ENCODE measurements around the gene CNTNAP2.

The CNTNAP2 gene

GRCh38 chr7:148161776-148162175, 2045.2 kb downstream of the CNTNAP2 start:
- no peak for DNase-seq (ENCODE audit: low read depth in 1 of 2, low spot score in 1 of 2)

- no peak for DNase-seq (ENCODE audit: low read depth in 1 of 2, low spot score in 1 of 2)
These were observed 2046.2 kb downstream of the CNTNAP2 start for GRCh38 chr7:148162808-148163207.

- DNase-seq (ENCODE audit: low read depth in 1 of 2, low spot score in 1 of 2): no peak
These were observed 2046.6 kb downstream of the CNTNAP2 start for GRCh38 chr7:148163246-148163645.

- no peak for DNase-seq (ENCODE audit: low read depth in 1 of 2, low spot score in 1 of 2)
These were observed 2056.3 kb downstream of the CNTNAP2 start for GRCh38 chr7:148172920-148173319.

- no peak for DNase-seq (ENCODE audit: low read depth in 1 of 2, low spot score in 1 of 2)
These were observed 2056.8 kb downstream of the CNTNAP2 start for GRCh38 chr7:148173369-148173768.

GRCh38 chr7:148174376-148174775, 2057.8 kb downstream of the CNTNAP2 start:
- DNase-seq (ENCODE audit: low read depth in 1 of 2, low spot score in 1 of 2): no peak

- DNase-seq (ENCODE audit: low read depth in 1 of 2, low spot score in 1 of 2): no peak
These were observed 2058.9 kb downstream of the CNTNAP2 start for GRCh38 chr7:148175512-148175911.

- DNase-seq (ENCODE audit: low read depth in 1 of 2, low spot score in 1 of 2): no peak
These were observed 2061.4 kb downstream of the CNTNAP2 start for GRCh38 chr7:148177972-148178371.

- no peak for DNase-seq (ENCODE audit: low read depth in 1 of 2, low spot score in 1 of 2)
These were observed 2063.5 kb downstream of the CNTNAP2 start for GRCh38 chr7:148180075-148180474.

- no peak for DNase-seq (ENCODE audit: low read depth in 1 of 2, low spot score in 1 of 2)
These were observed 2065.7 kb downstream of the CNTNAP2 start for GRCh38 chr7:148182264-148182663.

- no peak for DNase-seq (ENCODE audit: low read depth in 1 of 2, low spot score in 1 of 2)
These were observed 2068.4 kb downstream of the CNTNAP2 start for GRCh38 chr7:148185041-148185440.

GRCh38 chr7:148187471-148187870, 2070.9 kb downstream of the CNTNAP2 start:
- no peak for DNase-seq (ENCODE audit: low read depth in 1 of 2, low spot score in 1 of 2)

- no peak for DNase-seq (ENCODE audit: low read depth in 1 of 2, low spot score in 1 of 2)
These were observed 2074.9 kb downstream of the CNTNAP2 start for GRCh38 chr7:148191391-148192065.

- DNase-seq (ENCODE audit: low read depth in 1 of 2, low spot score in 1 of 2): no peak
These were observed 2075.9 kb downstream of the CNTNAP2 start for GRCh38 chr7:148192491-148192890.

GRCh38 chr7:148201992-148202391, 2085.4 kb downstream of the CNTNAP2 start:
- no peak for DNase-seq (ENCODE audit: low read depth in 1 of 2, low spot score in 1 of 2)

GRCh38 chr7:148204639-148205304, 2088.2 kb downstream of the CNTNAP2 start:
- no peak for DNase-seq (ENCODE audit: low read depth in 1 of 2, low spot score in 1 of 2)

GRCh38 chr7:148209643-148210190, 2093.1 kb downstream of the CNTNAP2 start:
- no peak for DNase-seq (ENCODE audit: low read depth in 1 of 2, low spot score in 1 of 2)

GRCh38 chr7:148210804-148211325, 2094.3 kb downstream of the CNTNAP2 start:
- DNase-seq (ENCODE audit: low read depth in 1 of 2, low spot score in 1 of 2): no peak

GRCh38 chr7:148211740-148212151, 2095.1 kb downstream of the CNTNAP2 start:
- no peak for DNase-seq (ENCODE audit: low read depth in 1 of 2, low spot score in 1 of 2)

- no peak for DNase-seq (ENCODE audit: low read depth in 1 of 2, low spot score in 1 of 2)
These were observed 2096.1 kb downstream of the CNTNAP2 start for GRCh38 chr7:148212731-148213130.

GRCh38 chr7:148214101-148214500, 2097.5 kb downstream of the CNTNAP2 start:
- DNase-seq (ENCODE audit: low read depth in 1 of 2, low spot score in 1 of 2): no peak

- DNase-seq (ENCODE audit: low read depth in 1 of 2, low spot score in 1 of 2): no peak
These were observed 2102.0 kb downstream of the CNTNAP2 start for GRCh38 chr7:148218603-148219002.

All from stimulated activated CD4-positive, alpha-beta T cell treated with anti-CD3 and anti-CD28 coated beads, Interleukin-15, amount 100 ng/mL, for 1 hour (primary cell).